Neural cell (in vitro differentiated cells): ENCODE results near the gene GAGE13. TPM values are rescaled to one million over a fixed set of nuclear protein-coding genes. Genes with fewer than 3 reads are reported as not detected.
"Not testable (repeated sequence)": the region's sequence is repeated elsewhere in the genome, so short reads cannot be mapped to it uniquely, and the experiment has no call there.

Experiments used
- H2AFZ ChIP-seq: fragments of 200-600, 300-800 bp; sonication (generic), shearing (Covaris generic); 2 replicates; pipeline ENCODE4 v1.6.0; 2014; ENCODE audit warnings: low read depth, mild to moderate bottlenecking, antibody characterized with exemption, low read length, moderate library complexity
- H3F3A ChIP-seq: fragments of 200-600 bp; shearing (Covaris generic); 2 replicates; pipeline ENCODE4 v1.6.1; 2016; ENCODE audit warnings: mild to moderate bottlenecking, moderate library complexity, mixed read lengths, antibody characterized with exemption, low read length; ENCODE audit not compliant: insufficient read depth, poor library complexity, severe bottlenecking
- H3K27ac ChIP-seq: fragments of 200-600, 300-800 bp; sonication (generic), shearing (Covaris generic); 2 replicates; pipeline ENCODE4 v1.5.1; 2014; ENCODE audit warnings: mild to moderate bottlenecking, low read length, moderate library complexity
- H3K27me3 ChIP-seq: fragments of 300-800, 200-600 bp; sonication (generic), shearing (Covaris generic); 2 replicates; pipeline ENCODE4 v1.6.0; 2014; ENCODE audit warnings: mild to moderate bottlenecking, low read depth, low read length, moderate library complexity; ENCODE audit not compliant: insufficient read depth
- H3K36me3 ChIP-seq: fragments of 300-800, 200-600 bp; sonication (generic), shearing (Covaris generic); 2 replicates; pipeline ENCODE4 v1.5.1; 2014; ENCODE audit warnings: mild to moderate bottlenecking, antibody characterized with exemption, low read length, moderate library complexity; ENCODE audit not compliant: insufficient read depth
- H3K4me2 ChIP-seq: fragments of 300-800, 200-600 bp; sonication (generic), shearing (Covaris generic); 2 replicates; pipeline ENCODE4 v1.6.0; 2014; ENCODE audit warnings: mild to moderate bottlenecking, low read length
- H3K4me3 ChIP-seq: fragments of 300-800, 200-600 bp; sonication (generic), shearing (Covaris generic); 2 replicates; pipeline ENCODE4 v1.5.1; 2014; ENCODE audit warnings: mild to moderate bottlenecking, low read length, moderate library complexity
- H3K79me2 ChIP-seq: fragments of 200-600 bp; shearing (Covaris generic); replicated peaks from 2 replicates; pipeline ENCODE4 v1.6.0; 2014; ENCODE audit warnings: mild to moderate bottlenecking, low read length, moderate library complexity; ENCODE audit not compliant: insufficient read depth
- H3K9ac ChIP-seq: fragments of 300-800, 200-600 bp; sonication (generic), shearing (Covaris generic); 2 replicates; pipeline ENCODE4 v1.6.1; 2016; ENCODE audit warnings: mild to moderate bottlenecking, low read length, mixed read lengths
- H3K9me2 ChIP-seq: fragments of 200-600 bp; shearing (Covaris generic); 2 replicates; pipeline ENCODE4 v1.6.1; 2016; ENCODE audit warnings: mild to moderate bottlenecking, low read length, mixed read lengths; ENCODE audit not compliant: insufficient read depth
- H3K9me3 ChIP-seq: fragments of 200-600, 300-800 bp; sonication (generic), shearing (Covaris generic); 2 replicates; pipeline ENCODE4 v1.6.1; 2016; ENCODE audit warnings: mild to moderate bottlenecking, mixed run types, low read length, moderate library complexity, mixed read lengths
- H4K20me1 ChIP-seq: fragments of 200-600 bp; shearing (Covaris generic); 2 replicates; pipeline ENCODE4 v1.6.1; 2016; ENCODE audit warnings: mild to moderate bottlenecking, mixed run types; ENCODE audit not compliant: insufficient read depth
- EP300 ChIP-seq: fragments of 450-650 bp; conservative IDR thresholded peaks from 2 replicates; pipeline ENCODE4 v1.6.1; 2014; ENCODE audit warnings: antibody characterized with exemption, mild to moderate bottlenecking, moderate library complexity; ENCODE audit not compliant: poor library complexity, severe bottlenecking
- EZH2 ChIP-seq: fragments of 200-600, 300-800 bp; shearing (Covaris generic), sonication (generic); IDR thresholded peaks from 2 replicates; pipeline ENCODE4 v1.6.1; 2014; ENCODE audit warnings: antibody characterized with exemption, low read length, borderline replicate concordance, mild to moderate bottlenecking; ENCODE audit not compliant: insufficient read depth, poor library complexity, severe bottlenecking
- MXI1 ChIP-seq: fragments of 450-650 bp; conservative IDR thresholded peaks from 2 replicates; pipeline ENCODE4 v1.6.1; 2014; ENCODE audit warnings: antibody characterized with exemption, mild to moderate bottlenecking; ENCODE audit not compliant: poor library complexity, severe bottlenecking
- POLR2AphosphoS5 ChIP-seq: IDR thresholded peaks from 2 replicates; pipeline ENCODE4 v1.6.1; 2012
- RAD21 ChIP-seq: fragments of 450-650 bp; conservative IDR thresholded peaks from 2 replicates; pipeline ENCODE4 v1.6.1; 2014; ENCODE audit warnings: antibody characterized with exemption, mild to moderate bottlenecking, moderate library complexity
- REST ChIP-seq: IDR thresholded peaks from 2 replicates; pipeline ENCODE4 v1.6.1; 2012; ENCODE audit warnings: borderline replicate concordance
- SMC3 ChIP-seq: fragments of 450-650 bp; conservative IDR thresholded peaks from 2 replicates; pipeline ENCODE4 v1.6.1; 2014; ENCODE audit warnings: antibody characterized with exemption, mild to moderate bottlenecking, moderate library complexity; ENCODE audit not compliant: poor library complexity
- TAF1 ChIP-seq: IDR thresholded peaks from 2 replicates; pipeline ENCODE4 v1.6.1; 2012; ENCODE audit warnings: low read depth
- polyA plus RNA-seq: library from polyadenylated mRNA; depleted of rRNA; stranded (reverse); fragments of >200 nt; gene quantifications from 2 replicates; pipeline ENCODE4 v1.2.3, GENCODE V29; 2014
- TF ChIP-seq, protein P1 (sequence below): fragments of 450-650 bp; IDR thresholded peaks from 2 replicates; pipeline ENCODE4 v1.5.1; 2014; ENCODE audit warnings: antibody characterized with exemption, mild to moderate bottlenecking, moderate library complexity; ENCODE audit not compliant: poor library complexity, severe bottlenecking

The GAGE13 gene
- polyA plus RNA-seq, 1 donor from 2014 or later, result not detected

- H3K9ac ChIP-seq, H2AFZ ChIP-seq, H3K4me3 ChIP-seq, H3K36me3 ChIP-seq, H3F3A ChIP-seq, H3K4me2 ChIP-seq, H3K27ac ChIP-seq, H3K79me2 ChIP-seq, H3K9me2 ChIP-seq, H4K20me1 ChIP-seq, H3K9me3 ChIP-seq, H3K27me3 ChIP-seq: not testable (repeated sequence)
These were observed 32.1 kb upstream of the GAGE13 start for GRCh38 chrX:49299293-49299692.

- Histone ChIP-seq H3F3A (no peaks in the 10 kb centered on the region), H3K4me2 (no peak overlapping the region), H2AFZ (no peak overlapping the region), H3K27me3 (no peaks in the 10 kb centered on the region), H3K9ac (no peak overlapping the region), H3K79me2 (no peaks in the 10 kb centered on the region), H3K9me2 (no peaks in the 10 kb centered on the region), H3K9me3 (no peaks in the 10 kb centered on the region), H4K20me1 (no peaks in the 10 kb centered on the region), H3K36me3 (no peaks in the 10 kb centered on the region), H3K4me3 (no peak overlapping the region), H3K27ac (no peak overlapping the region)
- TF ChIP-seq REST (no peak), SMC3 (no peak), TAF1 (no peak), POLR2AphosphoS5 (no peak), EZH2 (no peak), EP300 (no peak), MXI1 (no peak), RAD21 (no peak)
- TF ChIP-seq, protein P1, sequence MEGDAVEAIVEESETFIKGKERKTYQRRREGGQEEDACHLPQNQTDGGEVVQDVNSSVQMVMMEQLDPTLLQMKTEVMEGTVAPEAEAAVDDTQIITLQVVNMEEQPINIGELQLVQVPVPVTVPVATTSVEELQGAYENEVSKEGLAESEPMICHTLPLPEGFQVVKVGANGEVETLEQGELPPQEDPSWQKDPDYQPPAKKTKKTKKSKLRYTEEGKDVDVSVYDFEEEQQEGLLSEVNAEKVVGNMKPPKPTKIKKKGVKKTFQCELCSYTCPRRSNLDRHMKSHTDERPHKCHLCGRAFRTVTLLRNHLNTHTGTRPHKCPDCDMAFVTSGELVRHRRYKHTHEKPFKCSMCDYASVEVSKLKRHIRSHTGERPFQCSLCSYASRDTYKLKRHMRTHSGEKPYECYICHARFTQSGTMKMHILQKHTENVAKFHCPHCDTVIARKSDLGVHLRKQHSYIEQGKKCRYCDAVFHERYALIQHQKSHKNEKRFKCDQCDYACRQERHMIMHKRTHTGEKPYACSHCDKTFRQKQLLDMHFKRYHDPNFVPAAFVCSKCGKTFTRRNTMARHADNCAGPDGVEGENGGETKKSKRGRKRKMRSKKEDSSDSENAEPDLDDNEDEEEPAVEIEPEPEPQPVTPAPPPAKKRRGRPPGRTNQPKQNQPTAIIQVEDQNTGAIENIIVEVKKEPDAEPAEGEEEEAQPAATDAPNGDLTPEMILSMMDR, result no peak
These were observed 30.7 kb upstream of the GAGE13 start for GRCh38 chrX:49300703-49301102.

DNA sequence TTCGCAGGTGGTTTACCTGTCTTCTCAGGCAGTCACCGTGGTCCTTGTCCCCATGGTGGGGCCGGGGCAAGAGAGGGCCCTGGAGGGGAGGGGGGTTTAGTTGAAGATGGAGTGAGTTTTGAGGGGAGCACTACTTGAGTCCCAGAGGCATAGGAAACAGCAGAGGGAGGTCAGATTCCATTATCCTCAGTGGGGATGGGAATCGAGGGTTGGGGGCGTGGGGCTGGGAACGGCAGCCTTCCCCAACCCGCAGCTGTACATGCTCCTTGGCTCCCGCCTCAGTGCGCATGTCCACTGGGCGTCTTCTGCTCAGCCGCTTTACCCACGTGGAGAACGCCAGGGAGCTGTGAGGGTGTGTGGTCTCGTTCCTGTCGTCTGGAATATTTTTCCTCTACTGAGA lies 28.0 kb upstream of the GAGE13 start, which contains the start of gene GAGE10:
GAGE10 (plus strand) TSS at position 301 of the 400 bp plus-strand sequence. CDS start 1,214 bp downstream, outside the sequence.
- H3K9me3 ChIP-seq, result no peaks in the 10 kb centered on the region
- H3K27me3 ChIP-seq, result no peaks in the 10 kb centered on the region
- no peak within 1 kb of the TSS for H3K27ac ChIP-seq
- no peaks in the 10 kb centered on the region for H3F3A ChIP-seq
- no peaks in the 10 kb centered on the region for H4K20me1 ChIP-seq
- no peaks in the 10 kb centered on the region for H3K79me2 ChIP-seq
- no peak within 1 kb of the TSS for H2AFZ ChIP-seq
- H3K4me3 ChIP-seq, result no peak within 1 kb of the TSS
- no peaks in the 10 kb centered on the region for H3K36me3 ChIP-seq
- no peaks in the 10 kb centered on the region for H3K9me2 ChIP-seq
- no peak within 1 kb of the TSS for H3K9ac ChIP-seq
- no peak for TF ChIP-seq REST
- TF ChIP-seq SMC3, result no peak
- TF ChIP-seq EP300, result no peak
- TF ChIP-seq, protein P1, result no peak
- TF ChIP-seq POLR2AphosphoS5, result no peak
- no peak for TF ChIP-seq EZH2
- no peak for TF ChIP-seq TAF1
- no peak for TF ChIP-seq MXI1
- TF ChIP-seq RAD21, result no peak
- H3K4me2 ChIP-seq, result no peak within 1 kb of the TSS
